GM21390 (cell line): ENCODE data around the gene TCF7L1.
"Not testable (repeated sequence)": the region's sequence is repeated elsewhere in the genome, so short reads cannot be mapped to it uniquely, and the experiment has no call there.

Experiments used
- ATAC-seq: cut with Tn5 transposase; IDR thresholded peaks from one replicate; pipeline ENCODE4 v1.9.1; 2021; ENCODE audit not compliant: unreplicated experiment

The TCF7L1 gene

GRCh38 chr2:85342156-85342555, 209.0 kb downstream of the TCF7L1 start:
- no peak for ATAC-seq

GRCh38 chr2:85343207-85343895, 210.2 kb downstream of the TCF7L1 start:
- ATAC-seq, result not testable (repeated sequence)

- no peak for ATAC-seq
These were observed 211.3 kb downstream of the TCF7L1 start for GRCh38 chr2:85344356-85344954.

- no peak for ATAC-seq
These were observed 214.4 kb downstream of the TCF7L1 start for GRCh38 chr2:85347599-85347998.

- peak; percentile 7 for ATAC-seq
These were observed 220.7 kb downstream of the TCF7L1 start for GRCh38 chr2:85353876-85354285.

GRCh38 chr2:85354286-85355072, 221.3 kb downstream of the TCF7L1 start, which contains the start of the genes ELMOD3 and RETSAT:
ELMOD3 (plus strand) TSS chr2:85354769; CDS start chr2:85357199, 2,430 bp downstream.
RETSAT (minus strand) TSS chr2:85354528; CDS start chr2:85354507, 21 bp downstream.
- ATAC-seq, result peak; percentile 97

GRCh38 chr2:85355073-85355410, 221.8 kb downstream of the TCF7L1 start:
- peak; percentile 5 for ATAC-seq

GRCh38 chr2:85355521-85355920, 222.3 kb downstream of the TCF7L1 start:
- no peak for ATAC-seq

GRCh38 chr2:85356186-85356585, 223.0 kb downstream of the TCF7L1 start:
- no peak for ATAC-seq

GRCh38 chr2:85357736-85358135, 224.5 kb downstream of the TCF7L1 start:
- no peak for ATAC-seq
